Uterus (tissue), 2 donors: Measurements from ENCODE around the gene FIZ1.

Experiments
- POLR2A ChIP-seq, 2 donors: fragments of 450-650 bp; IDR thresholded peaks; one replicate each; pipeline ENCODE4 v1.6.1; 2016; ENCODE audit warnings: antibody characterized with exemption in 2 of 2, mild to moderate bottlenecking in 1 of 2, moderate library complexity in 1 of 2
- TF ChIP-seq, protein P1 (sequence below), 4 experiments: fragments of 200-600 bp in 2 of 4; fragments of 450-650 bp in 2 of 4; sonication (generic) in 2 of 4; IDR thresholded peaks; one replicate each; pipeline ENCODE4 v1.5.1; 2016 to 2019; ENCODE audit warnings: antibody characterized with exemption in 4 of 4, mild to moderate bottlenecking in 2 of 4, moderate library complexity in 1 of 4

GRCh38 chr19:55640577-55641425 lies 41.5 kb upstream of the FIZ1 start, which contains the start of gene ZNF580:
- TF ChIP-seq, protein P1, sequence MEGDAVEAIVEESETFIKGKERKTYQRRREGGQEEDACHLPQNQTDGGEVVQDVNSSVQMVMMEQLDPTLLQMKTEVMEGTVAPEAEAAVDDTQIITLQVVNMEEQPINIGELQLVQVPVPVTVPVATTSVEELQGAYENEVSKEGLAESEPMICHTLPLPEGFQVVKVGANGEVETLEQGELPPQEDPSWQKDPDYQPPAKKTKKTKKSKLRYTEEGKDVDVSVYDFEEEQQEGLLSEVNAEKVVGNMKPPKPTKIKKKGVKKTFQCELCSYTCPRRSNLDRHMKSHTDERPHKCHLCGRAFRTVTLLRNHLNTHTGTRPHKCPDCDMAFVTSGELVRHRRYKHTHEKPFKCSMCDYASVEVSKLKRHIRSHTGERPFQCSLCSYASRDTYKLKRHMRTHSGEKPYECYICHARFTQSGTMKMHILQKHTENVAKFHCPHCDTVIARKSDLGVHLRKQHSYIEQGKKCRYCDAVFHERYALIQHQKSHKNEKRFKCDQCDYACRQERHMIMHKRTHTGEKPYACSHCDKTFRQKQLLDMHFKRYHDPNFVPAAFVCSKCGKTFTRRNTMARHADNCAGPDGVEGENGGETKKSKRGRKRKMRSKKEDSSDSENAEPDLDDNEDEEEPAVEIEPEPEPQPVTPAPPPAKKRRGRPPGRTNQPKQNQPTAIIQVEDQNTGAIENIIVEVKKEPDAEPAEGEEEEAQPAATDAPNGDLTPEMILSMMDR (IDR thresholded peaks at IDR 0.05) = no peak
- peak; percentile 11 to 15 for TF ChIP-seq POLR2A (IDR thresholded peaks at IDR 0.05)
